ENCODE measurements around the gene PTBP3.

DNA sequence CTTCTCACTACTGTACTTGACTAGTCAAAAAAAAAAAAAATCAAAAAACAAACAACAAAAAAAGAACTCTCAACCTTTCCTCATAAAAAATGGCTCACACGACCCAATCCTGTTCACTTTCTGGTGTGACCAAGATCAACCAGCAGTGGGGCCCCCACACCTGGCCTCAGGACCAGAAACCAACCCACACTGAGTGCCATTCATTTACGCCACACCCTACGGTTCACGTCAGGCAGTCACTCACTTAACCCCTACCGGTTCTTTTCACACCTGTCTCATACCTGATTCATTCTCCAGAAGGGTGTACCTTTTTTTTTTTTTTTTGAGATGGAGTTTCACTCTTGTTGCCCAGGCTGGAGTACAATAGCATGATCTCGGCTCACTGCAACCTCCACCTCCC is 164.1 kb downstream of the PTBP3 start:
- TF ChIP-seq NFYB (CRISPR knock-in tag; IDR thresholded peaks at IDR 0.05) (no peak), TMF1 (CRISPR knock-in tag; IDR thresholded peaks at IDR 0.05; ENCODE audit: low read depth) (no peak), TAF1 (CRISPR knock-in tag; IDR thresholded peaks at IDR 0.05) (no peak), ZFP37 (CRISPR knock-in tag; IDR thresholded peaks at IDR 0.05; ENCODE audit: borderline replicate concordance) (no peak), ZFP36 (IDR thresholded peaks at IDR 0.05; ENCODE audit: borderline replicate concordance, low read depth, low read length, partially characterized antibody) (no peak), ZKSCAN5 (CRISPR knock-in tag; IDR thresholded peaks at IDR 0.05) (no peak), HOXA7 (CRISPR knock-in tag; IDR thresholded peaks at IDR 0.05) (no peak)
- TF ChIP-seq, protein P1, sequence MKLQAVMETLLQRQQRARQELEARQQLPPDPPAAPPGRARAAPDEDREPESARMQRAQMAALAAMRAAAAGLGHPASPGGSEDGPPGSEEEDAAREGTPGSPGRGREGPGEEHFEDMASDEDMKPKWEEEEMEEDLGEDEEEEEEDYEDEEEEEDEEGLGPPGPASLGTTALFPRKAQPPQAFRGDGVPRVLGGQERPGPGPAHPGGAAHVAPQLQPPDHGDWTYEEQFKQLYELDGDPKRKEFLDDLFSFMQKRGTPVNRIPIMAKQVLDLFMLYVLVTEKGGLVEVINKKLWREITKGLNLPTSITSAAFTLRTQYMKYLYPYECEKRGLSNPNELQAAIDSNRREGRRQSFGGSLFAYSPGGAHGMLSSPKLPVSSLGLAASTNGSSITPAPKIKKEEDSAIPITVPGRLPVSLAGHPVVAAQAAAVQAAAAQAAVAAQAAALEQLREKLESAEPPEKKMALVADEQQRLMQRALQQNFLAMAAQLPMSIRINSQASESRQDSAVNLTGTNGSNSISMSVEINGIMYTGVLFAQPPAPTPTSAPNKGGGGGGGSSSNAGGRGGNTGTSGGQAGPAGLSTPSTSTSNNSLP (IDR thresholded peaks at IDR 0.05; ENCODE audit: low read depth, low read length): no peak
- TF ChIP-seq, protein P2, sequence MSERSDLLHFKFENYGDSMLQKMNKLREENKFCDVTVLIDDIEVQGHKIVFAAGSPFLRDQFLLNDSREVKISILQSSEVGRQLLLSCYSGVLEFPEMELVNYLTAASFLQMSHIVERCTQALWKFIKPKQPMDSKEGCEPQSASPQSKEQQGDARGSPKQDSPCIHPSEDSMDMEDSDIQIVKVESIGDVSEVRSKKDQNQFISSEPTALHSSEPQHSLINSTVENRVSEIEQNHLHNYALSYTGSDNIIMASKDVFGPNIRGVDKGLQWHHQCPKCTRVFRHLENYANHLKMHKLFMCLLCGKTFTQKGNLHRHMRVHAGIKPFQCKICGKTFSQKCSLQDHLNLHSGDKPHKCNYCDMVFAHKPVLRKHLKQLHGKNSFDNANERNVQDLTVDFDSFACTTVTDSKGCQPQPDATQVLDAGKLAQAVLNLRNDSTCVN (CRISPR knock-in tag; IDR thresholded peaks at IDR 0.05; ENCODE audit: borderline replicate concordance): no peak
- TF ChIP-seq, protein P3, sequence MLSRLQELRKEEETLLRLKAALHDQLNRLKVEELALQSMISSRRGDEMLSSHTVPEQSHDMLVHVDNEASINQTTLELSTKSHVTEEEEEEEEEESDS (CRISPR knock-in tag; IDR thresholded peaks at IDR 0.05; ENCODE audit: borderline replicate concordance): no peak
